Measurements from ENCODE around the gene DDAH2. TPM values are rescaled to one million over a fixed set of nuclear protein-coding genes. Genes with fewer than 3 reads are reported as not detected.

DDAH2 gene
- total and polyA plus RNA-seq, 10 of the 15 experiments (the other 5 are each of a cell fraction or from before 2014, with no cell fraction given): 0.35 to 9.9 (median 6.2) TPM

DNA sequence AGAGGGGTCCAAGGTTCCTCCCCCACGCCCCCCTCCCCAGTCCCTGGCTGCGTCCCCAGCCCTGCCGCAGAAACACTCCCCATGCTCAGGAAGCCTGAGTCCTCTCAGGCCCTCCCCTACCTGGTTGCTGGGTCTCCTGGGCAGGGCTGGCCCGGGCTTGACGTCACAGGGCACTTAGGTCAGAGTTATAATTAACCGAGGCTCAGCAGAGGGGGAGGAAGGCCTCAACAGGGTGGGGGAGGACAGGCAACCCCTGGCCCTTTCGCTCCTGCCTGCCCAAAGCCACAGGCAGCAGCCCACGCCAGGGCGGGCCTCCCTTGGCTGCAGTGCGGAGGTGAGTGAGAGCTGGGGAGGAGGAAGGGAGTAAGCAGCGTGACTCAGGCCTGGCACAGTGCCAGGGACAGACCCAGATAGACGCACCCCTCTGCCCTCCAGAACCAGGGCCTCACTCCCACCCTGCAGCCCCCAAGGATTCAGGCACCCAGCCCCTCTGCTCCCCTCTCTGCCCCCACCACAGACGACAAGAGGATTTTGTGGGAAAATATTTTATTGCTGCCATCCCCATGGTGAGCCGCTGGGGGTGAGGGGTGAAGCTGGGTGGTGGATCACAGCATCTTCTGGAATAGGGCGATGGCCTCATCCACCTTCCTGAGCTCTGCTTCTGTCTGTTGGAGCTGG, 48.0 kb upstream of the DDAH2 start, which contains the start of gene VWA7 (continued):
- TF ChIP-seq USF2 (IDR thresholded peaks at IDR 0.05; ENCODE audit: borderline replicate concordance, low read depth, low read length): no peak
- no peak for TF ChIP-seq CHD1 (IDR thresholded peaks at IDR 0.05; ENCODE audit: low read depth, low read length)
- TF ChIP-seq WRNIP1 (IDR thresholded peaks at IDR 0.05; ENCODE audit: borderline replicate concordance, low read depth, low read length): no peak
- no peak for TF ChIP-seq ESRRA (IDR thresholded peaks at IDR 0.05; ENCODE audit: low read length)
- no peak for TF ChIP-seq STAT3 (IDR thresholded peaks at IDR 0.05; ENCODE audit: low read depth, low read length)
- TF ChIP-seq ZBED1 (IDR thresholded peaks at IDR 0.05; ENCODE audit: borderline replicate concordance): peak; percentile 91; the same call in 1 of the 2 replicates
- peak; percentile 75 to 84 for TF ChIP-seq IKZF2 (IDR thresholded peaks at IDR 0.05)
- TF ChIP-seq MAX (IDR thresholded peaks at IDR 0.05; ENCODE audit: low read depth, low read length): 0 out of 2 replicates have a peak, but pooled peaks have one; percentile 28
- no peak for TF ChIP-seq RAD21 (IDR thresholded peaks at IDR 0.05; ENCODE audit: insufficient read depth, low read depth, low read length)
- TF ChIP-seq JUND (IDR thresholded peaks at IDR 0.05; ENCODE audit: low read depth, low read length): peak; percentile 58; the same call in 1 of the 2 replicates
- TF ChIP-seq, protein P1, sequence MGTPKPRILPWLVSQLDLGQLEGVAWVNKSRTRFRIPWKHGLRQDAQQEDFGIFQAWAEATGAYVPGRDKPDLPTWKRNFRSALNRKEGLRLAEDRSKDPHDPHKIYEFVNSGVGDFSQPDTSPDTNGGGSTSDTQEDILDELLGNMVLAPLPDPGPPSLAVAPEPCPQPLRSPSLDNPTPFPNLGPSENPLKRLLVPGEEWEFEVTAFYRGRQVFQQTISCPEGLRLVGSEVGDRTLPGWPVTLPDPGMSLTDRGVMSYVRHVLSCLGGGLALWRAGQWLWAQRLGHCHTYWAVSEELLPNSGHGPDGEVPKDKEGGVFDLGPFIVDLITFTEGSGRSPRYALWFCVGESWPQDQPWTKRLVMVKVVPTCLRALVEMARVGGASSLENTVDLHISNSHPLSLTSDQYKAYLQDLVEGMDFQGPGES (IDR thresholded peaks at IDR 0.05): no peak
- TF ChIP-seq STAT1 (conservative IDR thresholded peaks at IDR 0.05): no peak
- TF ChIP-seq TCF12 (IDR thresholded peaks at IDR 0.05; ENCODE audit: low read depth, low read length): peak; percentile 61; the same call in 1 of the 2 replicates
- TF ChIP-seq RFX5 (IDR thresholded peaks at IDR 0.05; ENCODE audit: low read depth, low read length): no peak
- TF ChIP-seq HCFC1 (IDR thresholded peaks at IDR 0.05; ENCODE audit: low read length): no peak; the same call in 1 of the 2 replicates
- TF ChIP-seq, protein P2, sequence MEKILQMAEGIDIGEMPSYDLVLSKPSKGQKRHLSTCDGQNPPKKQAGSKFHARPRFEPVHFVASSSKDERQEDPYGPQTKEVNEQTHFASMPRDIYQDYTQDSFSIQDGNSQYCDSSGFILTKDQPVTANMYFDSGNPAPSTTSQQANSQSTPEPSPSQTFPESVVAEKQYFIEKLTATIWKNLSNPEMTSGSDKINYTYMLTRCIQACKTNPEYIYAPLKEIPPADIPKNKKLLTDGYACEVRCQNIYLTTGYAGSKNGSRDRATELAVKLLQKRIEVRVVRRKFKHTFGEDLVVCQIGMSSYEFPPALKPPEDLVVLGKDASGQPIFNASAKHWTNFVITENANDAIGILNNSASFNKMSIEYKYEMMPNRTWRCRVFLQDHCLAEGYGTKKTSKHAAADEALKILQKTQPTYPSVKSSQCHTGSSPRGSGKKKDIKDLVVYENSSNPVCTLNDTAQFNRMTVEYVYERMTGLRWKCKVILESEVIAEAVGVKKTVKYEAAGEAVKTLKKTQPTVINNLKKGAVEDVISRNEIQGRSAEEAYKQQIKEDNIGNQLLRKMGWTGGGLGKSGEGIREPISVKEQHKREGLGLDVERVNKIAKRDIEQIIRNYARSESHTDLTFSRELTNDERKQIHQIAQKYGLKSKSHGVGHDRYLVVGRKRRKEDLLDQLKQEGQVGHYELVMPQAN (conservative IDR thresholded peaks at IDR 0.05): peak; percentile 35; the same call in 1 of the 2 replicates
- TF ChIP-seq ZNF24 (IDR thresholded peaks at IDR 0.05): no peak
- no peak for TF ChIP-seq ZZZ3 (IDR thresholded peaks at IDR 0.05; ENCODE audit: control insufficient read depth, insufficient read length, low read depth)
- TF ChIP-seq SKIL (IDR thresholded peaks at IDR 0.05; ENCODE audit: low read depth, poor library complexity, severe bottlenecking): peak; percentile 88
- TF ChIP-seq ZNF217 (IDR thresholded peaks at IDR 0.05): no peak
- TF ChIP-seq RB1 (IDR thresholded peaks at IDR 0.05; ENCODE audit: borderline replicate concordance): no peak
- TF ChIP-seq SIN3A (IDR thresholded peaks at IDR 0.05; ENCODE audit: low read depth, low read length): no peak
- no peak for TF ChIP-seq NFYB (IDR thresholded peaks at IDR 0.05; ENCODE audit: insufficient read depth, low read depth, low read length)
